HG03442 (cell line): Measurements from ENCODE around the gene VARS2.
A peak's percentile ranks its signal among the peaks of the same experiment; 100 is the strongest.
"Not testable (repeated sequence)": the region's sequence is repeated elsewhere in the genome, so short reads cannot be mapped to it uniquely, and the experiment has no call there.

ENCODE experiments used
- ATAC-seq: cut with Tn5 transposase; IDR thresholded peaks from one replicate; pipeline ENCODE4 v1.9.1; 2021; ENCODE audit warnings: mild to moderate bottlenecking, moderate library complexity; ENCODE audit not compliant: unreplicated experiment

The VARS2 gene

DNA sequence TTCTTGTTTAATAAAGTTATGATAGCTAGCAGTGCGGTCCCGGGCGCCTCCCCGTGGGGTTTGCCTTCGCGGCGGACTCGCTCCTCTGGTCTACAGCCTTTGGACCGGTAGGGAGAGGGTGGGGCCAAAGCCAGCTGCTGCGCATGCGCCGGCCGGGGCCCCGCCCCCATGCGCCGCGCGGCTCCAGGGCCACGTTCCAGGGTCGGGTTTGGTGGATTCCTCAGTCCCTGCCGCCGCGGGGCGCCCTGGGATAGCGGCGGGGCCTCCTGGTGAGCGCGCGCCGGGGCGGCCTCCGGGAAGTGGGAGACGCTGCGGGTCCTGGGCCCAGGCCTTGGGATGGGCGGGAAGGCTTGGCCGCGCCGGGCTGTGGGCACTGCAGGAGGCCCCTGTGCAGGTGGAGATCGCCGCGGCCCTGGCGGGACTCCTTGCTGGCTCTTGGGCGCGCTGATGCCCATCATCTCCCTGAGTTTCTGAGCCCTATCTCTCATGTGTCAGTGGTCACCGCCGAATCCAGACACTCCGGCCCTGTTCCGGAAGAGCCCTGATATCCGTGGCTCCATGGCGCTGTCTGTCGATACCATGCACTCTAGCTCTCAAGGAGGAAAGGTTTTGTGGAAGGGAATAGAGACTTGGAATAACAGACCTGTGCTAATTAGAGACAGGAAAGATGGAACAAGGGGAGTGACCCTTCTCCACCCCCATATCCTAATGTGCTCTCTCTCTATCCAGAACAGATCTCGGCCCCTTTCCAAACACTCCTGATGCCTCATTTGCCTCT is at the start of gene VARS2:
TSS of gene VARS2 (plus strand) at position 163 of the 778 bp plus-strand sequence. CDS start at position 762, 599 bp downstream.
- ATAC-seq, result peak; percentile 81

DNA sequence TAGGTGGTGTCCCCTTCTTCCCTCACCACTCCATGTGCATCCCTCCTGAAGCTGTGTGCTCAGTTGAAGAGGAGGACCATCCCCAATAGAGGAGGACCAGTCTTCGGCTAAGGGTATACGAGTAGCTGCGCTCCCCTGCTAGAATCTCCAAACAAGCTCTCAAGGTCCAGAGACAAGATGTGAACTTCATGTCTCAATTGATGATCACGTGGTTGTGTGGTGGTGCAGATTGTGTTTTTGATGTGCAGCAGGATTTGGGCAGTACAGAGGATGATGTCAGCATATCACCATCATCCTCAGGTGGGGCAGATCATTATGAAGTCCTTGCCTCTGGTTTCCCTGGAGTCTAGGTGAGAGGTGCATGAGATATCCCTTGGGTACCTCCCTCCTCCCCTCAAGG is 49.7 kb upstream of the VARS2 start:
- ATAC-seq, result no peak

DNA sequence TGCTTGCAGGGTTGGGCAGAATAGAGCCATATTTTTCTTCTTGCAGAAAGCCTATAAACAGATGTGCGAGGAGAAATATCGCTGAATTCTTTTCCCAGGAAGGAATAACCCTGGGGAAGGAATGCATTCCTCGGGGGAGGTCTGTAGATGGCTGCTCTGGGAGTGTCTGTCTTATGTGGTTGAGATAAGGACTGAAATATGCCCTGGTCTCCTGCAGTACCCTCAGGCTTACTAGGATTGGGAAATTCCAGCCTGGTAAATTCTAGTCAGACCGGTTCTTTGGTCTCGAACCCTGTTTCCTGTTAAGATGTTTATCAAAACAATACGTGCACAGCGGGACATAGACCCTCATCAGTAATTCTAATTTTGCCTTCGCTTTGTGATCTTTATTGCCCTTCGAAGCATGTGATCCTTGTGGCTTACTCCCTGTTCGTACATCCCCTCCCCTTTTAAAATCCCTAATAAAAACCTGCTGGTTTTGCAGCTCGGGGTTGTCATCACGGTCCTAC is 44.7 kb upstream of the VARS2 start:
- not testable (repeated sequence) for ATAC-seq

DNA sequence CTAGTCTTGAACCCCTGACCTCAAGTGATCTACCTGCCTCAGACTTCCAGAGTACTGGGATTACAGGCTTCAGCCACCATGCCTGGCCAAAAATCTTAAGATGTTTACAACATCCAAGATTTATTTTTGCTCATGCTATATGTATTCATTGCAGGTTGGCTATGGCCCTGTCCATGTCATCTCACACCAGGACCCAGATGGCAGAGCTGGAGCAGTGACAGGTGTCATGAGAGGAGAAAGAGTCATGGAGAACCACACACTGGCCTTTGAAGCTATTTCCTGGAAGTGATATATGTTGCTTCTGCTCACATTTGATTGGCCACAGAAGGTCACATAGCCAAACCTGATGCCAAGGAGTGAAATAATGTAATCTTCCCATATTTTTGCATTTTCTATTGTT is 43.5 kb upstream of the VARS2 start:
- no peak for ATAC-seq

DNA sequence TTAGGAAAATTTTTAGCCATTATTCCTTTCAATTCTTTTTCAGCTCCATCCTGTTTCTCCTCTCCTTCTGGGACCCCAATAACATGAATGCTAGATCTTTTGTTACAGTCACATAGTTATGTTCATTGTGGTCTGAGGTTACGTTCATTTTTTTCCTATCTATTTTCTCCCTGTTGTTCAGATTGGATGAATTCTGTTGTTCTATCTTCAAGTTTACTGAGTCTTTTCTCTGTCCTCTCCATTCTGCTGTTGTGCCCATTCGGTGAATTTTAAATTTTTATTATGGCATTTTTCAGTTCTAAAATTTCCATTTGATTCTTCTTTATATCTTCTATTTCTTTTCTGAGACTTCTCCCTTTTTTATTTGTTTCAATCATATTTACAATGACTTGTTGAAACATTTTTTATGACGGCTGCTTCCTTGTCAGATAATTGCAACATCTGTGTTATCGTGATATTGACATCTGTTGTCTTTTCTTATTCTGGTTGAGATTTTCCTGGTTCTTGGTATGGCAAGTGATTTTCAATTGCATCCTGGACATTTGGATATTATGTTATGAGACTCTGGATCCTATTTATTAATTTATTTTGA is 42.4 kb upstream of the VARS2 start:
- ATAC-seq, result no peak

DNA sequence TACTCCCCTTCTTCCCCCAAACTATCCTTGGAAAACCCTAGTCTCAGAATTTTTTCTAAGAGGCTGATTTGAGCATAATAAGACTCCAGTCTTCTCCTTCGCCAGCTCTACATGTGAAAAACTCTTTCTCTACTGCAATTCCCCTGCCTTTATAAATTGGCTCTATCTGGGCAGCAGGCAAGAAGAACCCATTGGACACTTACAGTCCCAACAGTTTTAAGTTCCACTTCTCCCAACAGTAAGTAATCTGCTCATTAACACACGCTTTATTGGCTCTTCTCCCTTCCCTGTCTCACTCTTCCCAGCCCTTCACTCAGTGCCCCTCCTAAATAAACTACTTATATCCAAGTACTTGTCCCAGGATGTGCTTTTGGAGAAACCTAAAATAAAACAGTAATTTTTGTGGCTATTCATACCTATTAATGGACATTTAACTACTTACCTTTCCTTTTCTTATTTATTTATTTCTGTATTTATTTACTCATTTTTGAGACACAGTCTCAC is 40.8 kb upstream of the VARS2 start:
- no peak for ATAC-seq

DNA sequence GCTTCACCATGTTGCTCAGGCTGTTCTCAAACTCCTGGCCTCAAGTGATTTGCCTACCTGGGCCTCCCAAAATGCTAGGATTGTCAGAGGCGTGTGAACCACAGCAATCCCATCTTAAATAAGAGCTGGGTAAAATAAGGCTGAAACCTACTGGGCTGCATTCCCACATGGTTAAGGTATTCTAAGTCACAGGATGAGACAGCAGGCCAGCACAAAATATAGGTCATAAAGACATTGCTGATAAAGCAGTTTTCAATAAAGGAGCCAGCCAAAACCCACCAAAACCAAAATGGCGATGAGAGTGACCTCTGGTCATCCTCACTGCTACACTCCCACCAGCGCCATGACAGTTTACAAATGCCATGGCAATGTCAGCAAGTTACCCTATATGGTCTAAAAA is 40.2 kb upstream of the VARS2 start:
- ATAC-seq, result not testable (repeated sequence)

DNA sequence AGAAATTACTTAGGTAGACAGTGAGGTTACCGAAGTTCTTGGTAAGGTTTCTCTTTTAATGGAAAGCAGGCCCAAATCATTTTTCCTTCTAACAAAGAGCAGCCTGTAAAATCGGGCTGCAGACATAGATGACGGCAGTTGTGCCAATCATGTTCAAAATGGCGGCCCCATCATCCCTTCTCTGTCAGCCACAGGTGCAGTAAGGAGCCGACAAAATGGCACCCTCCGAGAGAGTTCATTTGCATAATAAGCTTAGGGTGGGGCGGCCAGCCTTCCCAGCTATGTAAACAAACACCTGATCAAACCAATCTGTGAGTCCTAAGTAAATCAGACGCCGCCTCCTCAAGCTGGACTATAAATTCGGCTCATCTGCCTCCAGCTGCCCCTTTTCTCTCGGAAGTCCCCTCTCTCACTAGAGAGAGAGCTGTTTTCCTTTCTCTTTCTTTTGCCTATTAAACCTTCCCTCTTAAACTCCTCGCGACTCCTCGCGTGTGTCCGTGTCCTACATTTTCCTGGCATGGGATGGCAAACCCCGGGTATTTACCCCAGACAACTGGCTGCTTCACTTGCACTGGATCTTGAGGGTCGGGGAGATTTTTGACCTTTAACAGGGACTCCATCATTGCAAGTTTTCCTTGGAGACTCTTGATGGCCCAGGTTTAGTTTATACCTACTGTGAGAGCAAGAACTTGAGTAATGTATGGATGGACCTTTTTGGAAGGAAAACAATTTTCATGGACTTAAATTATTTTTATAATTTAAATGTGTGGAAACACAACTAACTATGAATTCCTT is 38.6 kb upstream of the VARS2 start:
- ATAC-seq, result no peak

DNA sequence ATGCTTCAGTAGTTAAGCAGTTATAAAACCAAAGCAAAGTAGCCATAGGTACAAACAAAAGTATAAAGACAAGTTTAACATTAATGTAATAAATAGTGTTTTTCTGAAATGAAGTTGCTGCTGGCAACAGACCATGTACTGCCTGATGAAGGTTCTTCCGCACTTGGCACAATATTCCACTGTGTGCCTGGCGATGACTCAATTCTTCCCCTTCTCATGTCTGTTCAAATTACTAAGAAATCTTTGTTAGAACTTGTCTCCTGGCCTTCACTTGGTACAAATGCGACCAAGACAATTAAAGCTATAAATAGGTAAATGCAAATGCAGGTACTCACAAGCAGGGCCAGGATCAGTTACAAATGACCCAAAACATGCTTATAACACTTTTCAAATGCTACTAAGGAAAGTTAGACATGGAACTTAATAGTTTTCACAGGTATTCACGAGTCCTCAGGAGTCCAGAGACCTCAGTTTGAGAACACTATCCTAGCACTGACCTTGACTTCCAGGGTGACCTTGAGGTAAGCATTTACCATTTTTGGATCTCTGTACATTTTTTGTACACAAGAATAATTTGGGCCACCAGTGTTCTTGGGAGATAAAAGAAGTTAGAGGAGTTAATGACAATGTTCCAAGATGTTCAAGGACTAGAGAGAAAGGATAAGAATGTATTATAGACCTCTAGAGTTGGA is 37.9 kb upstream of the VARS2 start:
- no peak for ATAC-seq

DNA sequence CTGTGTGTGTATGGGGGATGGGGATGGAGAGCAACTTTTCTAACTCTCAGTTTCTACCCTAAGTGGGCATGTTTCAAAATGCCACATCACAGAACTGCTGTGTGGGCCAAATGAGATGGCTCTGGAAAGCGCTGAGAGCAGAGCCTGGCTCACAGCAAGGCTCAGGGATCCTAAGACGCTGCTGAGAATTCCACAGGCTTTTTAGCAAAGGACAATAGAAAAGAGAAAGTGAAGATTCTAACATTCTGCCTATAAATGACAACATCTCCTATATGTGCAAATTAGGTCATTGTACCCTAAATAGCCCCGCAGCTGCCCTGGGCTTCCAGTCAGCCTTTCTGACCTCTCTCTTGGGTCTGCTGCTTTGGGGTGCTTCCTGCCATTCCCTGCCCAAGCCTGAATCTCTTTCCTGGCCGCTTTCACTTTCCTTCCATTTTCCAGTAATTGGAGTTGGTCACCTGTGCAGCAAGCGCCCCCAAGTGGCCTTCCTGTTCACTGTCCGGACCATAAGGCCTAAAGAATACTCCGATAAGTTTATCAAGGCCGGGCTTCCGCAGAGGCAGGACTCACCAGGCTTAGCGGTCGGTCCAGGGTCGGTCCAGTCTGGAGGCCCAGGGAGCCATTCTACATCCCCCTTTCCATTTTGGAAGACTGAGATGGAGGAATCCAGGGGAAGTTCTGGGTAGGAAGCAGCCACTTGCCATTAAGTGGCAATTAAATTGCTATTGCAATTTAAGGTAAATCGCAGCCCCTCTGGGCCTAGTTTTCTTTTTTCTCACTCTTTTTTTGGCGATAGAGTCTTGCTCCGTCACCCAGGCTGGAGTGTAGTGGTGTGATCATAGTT is 36.4 kb upstream of the VARS2 start:
- peak; percentile 46 for ATAC-seq

DNA sequence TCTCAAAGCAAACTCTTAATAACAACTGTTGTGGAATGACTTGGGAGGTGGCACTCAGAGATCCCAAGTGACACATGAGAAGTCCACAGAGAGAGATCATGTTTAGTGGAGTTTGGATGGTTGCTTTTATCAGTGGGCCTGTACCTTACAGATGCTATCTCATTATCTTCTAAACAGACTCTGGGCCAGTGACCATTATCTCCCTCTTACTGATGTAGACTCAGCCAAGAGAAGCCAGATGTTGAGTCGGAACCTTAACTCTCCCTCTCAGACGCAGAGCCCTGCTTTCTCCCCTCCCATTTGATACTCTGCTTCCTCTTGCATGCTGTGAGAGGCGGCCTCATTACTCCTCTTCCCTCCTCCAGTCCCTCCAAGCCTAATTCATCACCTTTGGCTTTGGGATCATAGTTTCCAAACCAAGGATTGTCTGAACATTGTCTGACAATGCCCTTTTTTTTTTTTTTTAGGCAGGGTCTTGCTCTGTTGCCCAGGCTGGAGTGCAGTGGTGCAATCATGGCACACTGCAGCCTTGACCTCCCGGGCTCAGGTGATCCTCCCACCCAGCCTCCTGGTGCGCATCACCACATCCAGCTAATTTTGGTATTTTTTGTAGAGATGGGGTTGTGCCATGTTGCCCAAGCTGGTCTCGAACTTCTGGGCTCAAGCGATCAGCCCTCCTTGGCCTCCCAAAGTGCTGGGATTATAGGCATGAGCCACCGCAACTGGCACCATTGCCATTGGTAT is 34.2 kb upstream of the VARS2 start:
- no peak for ATAC-seq

DNA sequence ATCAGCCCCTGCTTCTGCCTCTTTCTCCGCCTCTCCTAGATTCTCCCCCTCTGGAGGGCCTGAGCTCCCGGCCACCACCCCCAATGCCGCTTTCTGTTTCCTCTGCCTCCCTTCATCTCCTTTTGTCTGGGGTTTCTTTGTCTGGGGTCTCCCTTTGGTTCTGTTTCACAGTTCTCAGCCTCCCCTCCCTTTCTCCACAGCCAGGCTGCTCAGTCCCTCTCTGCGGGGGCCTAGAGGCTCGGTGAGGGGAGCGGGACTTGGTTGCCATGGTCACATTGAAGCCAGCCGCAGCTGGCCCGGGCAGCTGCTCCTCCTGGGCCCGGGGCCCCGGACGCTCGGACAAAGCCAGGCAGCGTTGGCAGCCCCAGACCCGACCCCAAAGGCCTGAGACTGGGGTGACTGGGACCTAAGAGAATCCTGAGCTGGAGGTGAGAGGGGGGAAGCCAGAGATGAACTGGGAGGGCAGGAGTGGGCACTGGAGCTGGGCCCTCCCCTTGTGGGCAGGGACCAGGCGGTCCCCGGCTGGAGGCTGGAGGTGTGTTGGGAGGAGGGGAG is 33.3 kb upstream of the VARS2 start:
- no peak for ATAC-seq

DNA sequence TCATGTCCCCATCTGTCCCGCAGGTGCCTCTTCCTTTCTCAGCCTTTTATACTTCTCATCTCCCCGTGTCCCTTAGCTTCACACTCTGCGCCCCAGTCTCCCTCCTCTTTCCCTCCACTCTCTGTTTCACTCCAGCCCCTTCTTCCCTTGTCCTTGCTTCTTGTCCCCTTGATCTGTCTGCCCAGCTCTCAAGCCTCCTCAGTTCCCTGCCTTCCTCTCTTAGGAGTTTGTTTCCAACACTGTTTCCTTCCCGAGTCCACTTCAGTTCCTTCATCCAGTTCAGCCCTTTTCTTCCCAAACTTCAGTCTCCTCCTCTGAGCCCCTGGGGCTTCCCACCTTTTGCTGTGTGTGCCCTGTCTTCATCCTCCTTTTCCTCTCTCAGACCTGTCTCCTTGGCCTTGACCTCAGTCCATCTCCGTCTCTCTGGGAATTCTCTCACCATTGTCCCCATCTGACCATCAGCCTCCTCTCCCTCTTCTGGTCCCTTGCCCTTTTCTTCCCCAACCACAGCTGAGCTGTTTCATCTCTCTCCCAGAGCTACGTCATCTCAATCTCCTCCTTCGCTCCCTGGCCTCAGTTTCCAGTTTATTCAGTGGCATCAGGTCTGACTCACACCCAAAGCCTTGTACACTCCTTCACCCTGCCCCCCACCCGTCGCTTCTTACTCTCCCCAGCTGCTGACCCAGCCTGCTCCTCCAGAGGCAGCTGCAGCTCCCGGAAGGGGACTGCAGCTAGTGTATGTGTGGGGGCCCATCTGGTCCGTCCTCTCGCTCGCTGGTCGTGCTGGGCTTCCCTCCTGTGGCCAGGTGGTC is 32.4 kb upstream of the VARS2 start:
- no peak for ATAC-seq

DNA sequence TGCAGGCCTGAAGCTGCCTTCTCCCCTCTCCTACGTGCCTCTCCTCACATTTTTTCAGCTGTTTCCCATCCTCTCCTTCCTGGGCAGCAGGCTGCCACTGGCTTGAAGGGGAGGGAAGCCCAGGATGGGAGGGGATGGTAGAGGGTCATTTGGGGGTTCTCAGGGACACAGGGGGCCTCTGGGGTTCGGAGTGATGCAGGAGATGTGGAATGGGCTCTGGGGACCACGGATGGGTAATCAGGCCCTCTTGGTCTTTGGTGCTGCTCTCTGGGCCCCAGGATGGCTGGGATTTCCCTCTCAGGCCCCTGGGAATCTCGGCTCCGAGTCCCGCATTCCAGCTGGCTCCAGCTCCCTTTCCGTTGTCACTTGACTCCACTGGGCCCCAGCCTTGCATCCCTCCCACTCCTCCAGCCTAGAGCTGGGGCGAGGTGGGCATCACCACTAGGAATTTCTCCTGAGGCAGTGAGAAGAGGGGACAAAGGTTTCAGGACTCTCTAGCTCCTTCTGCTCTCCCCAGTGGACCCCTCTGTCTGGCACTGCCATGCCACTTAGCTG is 31.8 kb upstream of the VARS2 start:
- no peak for ATAC-seq

DNA sequence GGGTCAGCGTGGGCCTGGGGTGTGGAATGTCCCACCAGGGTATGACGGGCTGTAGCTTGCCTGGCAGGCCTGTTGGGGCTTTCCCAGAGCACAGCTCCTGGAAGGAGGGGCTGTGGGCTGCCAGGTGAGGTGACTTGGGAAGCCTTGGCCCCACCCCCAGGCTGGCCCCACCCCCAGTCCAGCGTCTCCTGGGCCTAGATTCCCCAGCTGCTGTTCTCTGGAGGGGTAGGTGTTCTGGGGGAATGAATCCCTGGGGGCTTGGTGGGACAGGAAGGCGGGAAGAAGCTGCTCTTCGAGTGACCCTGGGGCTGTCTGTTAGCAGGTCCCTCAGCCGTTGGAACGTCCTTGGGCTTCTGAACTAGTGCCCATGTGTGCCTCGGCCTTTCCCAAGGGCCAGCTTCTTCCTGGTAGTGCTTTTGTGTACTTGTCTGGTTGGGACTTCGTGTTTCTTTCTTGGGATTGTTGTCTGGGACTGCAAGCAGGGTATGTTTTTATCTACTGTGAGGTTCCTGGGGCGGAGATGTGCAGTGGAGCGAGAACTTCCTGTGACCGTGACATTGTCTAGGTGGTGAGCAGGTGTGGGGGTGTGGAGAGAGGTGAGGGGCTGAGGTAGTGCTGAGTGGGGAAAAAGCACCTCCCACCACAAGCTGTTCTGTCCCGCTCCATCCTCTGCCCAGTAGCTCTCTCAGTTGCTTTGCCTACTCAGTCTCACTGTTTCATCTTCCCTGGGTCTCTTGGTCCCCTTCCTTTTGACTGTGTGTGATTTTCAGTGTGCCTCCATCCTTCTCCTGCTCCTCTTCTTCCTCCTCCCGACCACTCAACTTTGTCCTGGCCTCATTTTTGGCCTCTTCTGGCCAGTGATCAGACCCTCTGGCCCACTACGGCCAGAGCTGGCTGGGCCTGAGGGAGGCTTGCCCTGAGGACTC is 31.0 kb upstream of the VARS2 start:
- no peak for ATAC-seq

DNA sequence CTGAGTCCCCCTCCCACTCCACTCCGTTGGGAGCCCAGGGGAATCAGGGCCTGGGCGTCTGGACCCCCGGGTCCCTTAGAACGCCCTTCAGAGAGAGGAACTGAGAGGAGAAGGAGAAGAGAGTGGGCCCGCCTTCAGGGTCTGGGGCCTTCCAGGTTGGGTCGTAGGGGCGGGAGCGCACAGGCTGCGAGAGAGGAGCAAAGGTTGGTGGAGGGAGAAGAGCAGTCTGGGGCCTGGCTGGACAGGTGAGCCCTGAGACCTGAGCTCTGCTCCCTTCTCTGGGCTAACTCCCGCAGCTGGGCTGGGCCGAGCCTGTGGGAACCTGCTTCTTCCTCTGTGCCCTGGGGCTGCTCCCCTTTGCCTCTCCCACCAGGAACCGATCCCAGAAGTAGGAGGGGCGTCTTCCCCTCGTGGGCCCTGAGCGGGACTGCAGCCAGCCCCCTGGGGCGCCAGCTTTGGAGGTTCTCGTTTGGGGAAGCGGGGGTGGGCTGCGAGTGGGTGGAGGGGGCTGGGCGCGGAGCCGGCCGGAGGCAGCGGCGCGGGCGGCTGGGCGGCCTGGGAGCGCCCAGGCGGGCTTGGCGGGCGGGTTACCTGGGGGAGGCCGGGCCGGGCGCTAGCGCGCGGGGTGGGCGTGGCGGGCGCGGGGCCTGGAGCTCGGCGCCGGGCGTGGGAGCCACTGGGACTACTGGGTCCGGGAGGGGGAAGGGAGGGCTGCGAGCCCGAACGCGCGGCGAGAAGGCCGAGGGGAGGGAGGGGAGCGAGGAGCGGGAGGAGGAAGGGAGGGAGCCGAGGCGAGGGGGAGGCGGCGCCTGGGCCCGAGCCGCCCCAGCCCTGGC is 30.1 kb upstream of the VARS2 start, which contains the start of gene DDR1:
TSS of gene DDR1 (plus strand) at position 835 of the 836 bp plus-strand sequence. CDS start 4,211 bp downstream, outside the sequence.
- no peak for ATAC-seq
